ENCODE measurements around the gene PDZK1IP1. TPM values are rescaled to one million over a fixed set of nuclear protein-coding genes. Genes with fewer than 3 reads are reported as not detected.

The PDZK1IP1 gene
- total and polyA plus RNA-seq, 5 donors: 0.23 to 0.48 TPM; not detected in 3

- peak in 1 of 3 donors; percentile 45 for DNase-seq
- Histone ChIP-seq H3K27ac (ENCODE audit: low read length) (peak overlapping the region; percentile 87), H3K27me3 (ENCODE audit: control insufficient read depth, insufficient read depth) (no peaks in the 10 kb centered on the region), H3K9me3 (ENCODE audit: control insufficient read depth, low read length) (no peaks in the 10 kb centered on the region), H3K4me1 (ENCODE audit: control insufficient read depth, insufficient read depth, low read length) (peaks cover 2% of the 10 kb centered on the region), H3K4me3 (ENCODE audit: low read length) (peak overlapping the region; percentile 47)
- WGBS: 13% methylated on average over 35 of the region's 35 CpGs
- ATAC-seq: peak in 1 of 2 donors; percentile 4
- intact Hi-C loops (cut with DNase I): no loop called here
Observed at GRCh38 chr1:47229031-47229885, 39.4 kb upstream of the PDZK1IP1 start.

- Histone ChIP-seq H3K4me3 (ENCODE audit: low read length) (peak overlapping the region; percentile 19), H3K4me1 (ENCODE audit: control insufficient read depth, insufficient read depth, low read length) (peaks cover 2% of the 10 kb centered on the region), H3K27ac (ENCODE audit: low read length) (peak overlapping the region; percentile 87), H3K27me3 (ENCODE audit: control insufficient read depth, insufficient read depth) (no peaks in the 10 kb centered on the region), H3K9me3 (ENCODE audit: control insufficient read depth, low read length) (no peaks in the 10 kb centered on the region)
- 44% methylated on average over 12 of the region's 12 CpGs for WGBS
- peak; percentile 58 to 62 for ATAC-seq
- DNase-seq: peak; percentile 42 to 75 (median 68)
- intact Hi-C loops (cut with DNase I): no loop called here
Observed at GRCh38 chr1:47228644-47229030, 38.8 kb upstream of the PDZK1IP1 start.

- intact Hi-C loops (cut with DNase I): no loop called here
- no peak overlapping the region for H3K4me3 ChIP-seq (ENCODE audit: low read length)
- WGBS: 60% methylated on average over 7 of the region's 7 CpGs
- peaks cover 2% of the 10 kb centered on the region for H3K4me1 ChIP-seq (ENCODE audit: control insufficient read depth, insufficient read depth, low read length)
- H3K9me3 ChIP-seq (ENCODE audit: control insufficient read depth, low read length): no peaks in the 10 kb centered on the region
- no peaks in the 10 kb centered on the region for H3K27me3 ChIP-seq (ENCODE audit: control insufficient read depth, insufficient read depth)
- DNase-seq (no peak), ATAC-seq (no peak)
- no peak overlapping the region for H3K27ac ChIP-seq (ENCODE audit: low read length)
Observed at GRCh38 chr1:47227341-47228232, 37.8 kb upstream of the PDZK1IP1 start.

- Histone ChIP-seq H3K4me3 (ENCODE audit: low read length) (no peak overlapping the region), H3K27me3 (ENCODE audit: control insufficient read depth, insufficient read depth) (no peaks in the 10 kb centered on the region), H3K4me1 (ENCODE audit: control insufficient read depth, insufficient read depth, low read length) (peaks cover 2% of the 10 kb centered on the region), H3K27ac (ENCODE audit: low read length) (no peak overlapping the region), H3K9me3 (ENCODE audit: control insufficient read depth, low read length) (no peaks in the 10 kb centered on the region)
- intact Hi-C loops (cut with DNase I): no loop called here
- ATAC-seq (no peak), DNase-seq (no peak)
- WGBS: 59% methylated on average over 4 of the region's 4 CpGs
Observed at GRCh38 chr1:47226839-47227215, 37.0 kb upstream of the PDZK1IP1 start.

GRCh38 chr1:47226121-47226838 is 36.4 kb upstream of the PDZK1IP1 start:
- Histone ChIP-seq H3K9me3 (ENCODE audit: control insufficient read depth, low read length) (no peaks in the 10 kb centered on the region), H3K4me1 (ENCODE audit: control insufficient read depth, insufficient read depth, low read length) (peaks cover 2% of the 10 kb centered on the region), H3K27ac (ENCODE audit: low read length) (peak overlapping the region; percentile 31), H3K4me3 (ENCODE audit: low read length) (peak overlapping the region; percentile 50), H3K27me3 (ENCODE audit: control insufficient read depth, insufficient read depth) (no peaks in the 10 kb centered on the region)
- 20% methylated on average over 19 of the region's 19 CpGs for WGBS
- intact Hi-C loops (cut with DNase I): no loop called here
- peak in 1 of 2 donors; percentile 3 for ATAC-seq
- DNase-seq: peak in 1 of 3 donors; percentile 58

GRCh38 chr1:47225430-47226100 is 35.7 kb upstream of the PDZK1IP1 start:
- ATAC-seq: peak in 1 of 2 donors; percentile 3
- Histone ChIP-seq H3K27ac (ENCODE audit: low read length) (no peak overlapping the region), H3K4me1 (ENCODE audit: control insufficient read depth, insufficient read depth, low read length) (peaks cover 2% of the 10 kb centered on the region), H3K4me3 (ENCODE audit: low read length) (peak overlapping the region; percentile 50), H3K9me3 (ENCODE audit: control insufficient read depth, low read length) (no peaks in the 10 kb centered on the region), H3K27me3 (ENCODE audit: control insufficient read depth, insufficient read depth) (no peaks in the 10 kb centered on the region)
- WGBS: 2% methylated on average over 79 of the region's 79 CpGs
- peak in 1 of 3 donors; percentile 57 for DNase-seq
- intact Hi-C loops (cut with DNase I): no loop called here

- Histone ChIP-seq H3K4me1 (ENCODE audit: control insufficient read depth, insufficient read depth, low read length) (peaks cover 2% of the 10 kb centered on the region), H3K4me3 (ENCODE audit: low read length) (peak overlapping the region; percentile 50), H3K27me3 (ENCODE audit: control insufficient read depth, insufficient read depth) (no peaks in the 10 kb centered on the region), H3K27ac (ENCODE audit: low read length) (no peak overlapping the region), H3K9me3 (ENCODE audit: control insufficient read depth, low read length) (no peaks in the 10 kb centered on the region)
- WGBS: 12% methylated on average over 30 of the region's 30 CpGs
- intact Hi-C loops (cut with DNase I): no loop called here
- no peak for ATAC-seq
- DNase-seq: no peak
Observed at GRCh38 chr1:47224676-47225399, 35.0 kb upstream of the PDZK1IP1 start.

GRCh38 chr1:47223921-47224675 is 34.3 kb upstream of the PDZK1IP1 start:
- DNase-seq: no peak
- Histone ChIP-seq H3K9me3 (ENCODE audit: control insufficient read depth, low read length) (no peaks in the 10 kb centered on the region), H3K27me3 (ENCODE audit: control insufficient read depth, insufficient read depth) (no peaks in the 10 kb centered on the region), H3K4me3 (ENCODE audit: low read length) (no peak overlapping the region), H3K27ac (ENCODE audit: low read length) (no peak overlapping the region), H3K4me1 (ENCODE audit: control insufficient read depth, insufficient read depth, low read length) (peaks cover 2% of the 10 kb centered on the region)
- intact Hi-C loops (cut with DNase I): no loop called here
- whole genome bisulfite sequencing: 47% methylated on average over 9 of the region's 9 CpGs
- ATAC-seq: no peak

- peaks cover 2% of the 10 kb centered on the region for H3K4me1 ChIP-seq (ENCODE audit: control insufficient read depth, insufficient read depth, low read length)
- no peak overlapping the region for H3K27ac ChIP-seq (ENCODE audit: low read length)
- no peaks in the 10 kb centered on the region for H3K27me3 ChIP-seq (ENCODE audit: control insufficient read depth, insufficient read depth)
- no peak for DNase-seq
- ATAC-seq: no peak
- H3K9me3 ChIP-seq (ENCODE audit: control insufficient read depth, low read length): no peaks in the 10 kb centered on the region
- WGBS: 52% methylated on average over 10 of the region's 10 CpGs
- no peak overlapping the region for H3K4me3 ChIP-seq (ENCODE audit: low read length)
- intact Hi-C loops (cut with DNase I): no loop called here
Observed at GRCh38 chr1:47223174-47223920, 33.5 kb upstream of the PDZK1IP1 start.
